CD14-positive monocyte (primary cell): ENCODE measurements around the gene B3GAT2. TPM values are rescaled to one million over a fixed set of nuclear protein-coding genes. Genes with fewer than 3 reads are reported as not detected.

Experiments used
- DNase-seq, 3 donors: peaks; one replicate each; pipeline ENCODE4 v3.0.0-alpha.2; 2011 to 2022
- H2AFZ ChIP-seq: 2 replicates; pipeline ENCODE4 v1.6.0; 2012; ENCODE audit warnings: mild to moderate bottlenecking, low read depth, low read length, inconsistent platforms; ENCODE audit not compliant: insufficient read depth, poor library complexity, severe bottlenecking
- H3K27ac ChIP-seq, 2 donors: 1 replicate in 1 of 2; 2 replicates in 1 of 2; pipeline ENCODE4 v1.5.1; 2012 to 2013; ENCODE audit warnings: low read length in 2 of 2, control low read depth in 1 of 2, inconsistent platforms in 1 of 2, low read depth in 1 of 2, mild to moderate bottlenecking in 1 of 2
- H3K27me3 ChIP-seq, 2 donors: one replicate each; pipeline versions ENCODE4 v1.6.0 to v1.6.1; 2011 to 2013; ENCODE audit warnings: low read length in 2 of 2; ENCODE audit not compliant: control insufficient read depth in 2 of 2, insufficient read depth in 2 of 2
- H3K36me3 ChIP-seq, 2 donors: replicated peaks in 1 of 2; 1 replicate in 1 of 2; 2 replicates in 1 of 2; pipeline versions ENCODE4 v1.5.1 to v1.6.1; 2012 to 2013; ENCODE audit warnings: low read length in 2 of 2, control low read depth in 1 of 2, inconsistent platforms in 1 of 2, mild to moderate bottlenecking in 1 of 2; ENCODE audit not compliant: insufficient read depth in 2 of 2, control insufficient read depth in 1 of 2
- H3K4me1 ChIP-seq, 2 donors: 1 replicate in 1 of 2; 2 replicates in 1 of 2; pipeline versions ENCODE4 v1.5.1 to v1.6.1; 2012 to 2013; ENCODE audit warnings: low read length in 2 of 2, control low read depth in 1 of 2, inconsistent platforms in 1 of 2, mild to moderate bottlenecking in 1 of 2, moderate library complexity in 1 of 2; ENCODE audit not compliant: insufficient read depth in 2 of 2, control insufficient read depth in 1 of 2
- H3K4me2 ChIP-seq: replicated peaks from 2 replicates; pipeline ENCODE3; 2012; ENCODE audit warnings: low read length, moderate library complexity, mild to moderate bottlenecking; ENCODE audit not compliant: poor library complexity, severe bottlenecking; ENCODE audit errors: extremely low read depth
- H3K4me3 ChIP-seq, 3 experiments: fragments of 200-600 bp in 1 of 3; sonication (generic) in 1 of 3; replicated peaks in 1 of 3; 1 replicate in 2 of 3; 2 replicates in 1 of 3; pipeline ENCODE4 v1.5.1; 2011 to 2013; ENCODE audit warnings: low read length in 3 of 3, mild to moderate bottlenecking in 3 of 3, control low read depth in 2 of 3, low read depth in 2 of 3, inconsistent platforms in 1 of 3, moderate library complexity in 1 of 3
- H3K79me2 ChIP-seq: 2 replicates; pipeline ENCODE4 v1.6.0; 2012; ENCODE audit warnings: mild to moderate bottlenecking, control low read depth, inconsistent platforms, low read length, moderate library complexity; ENCODE audit not compliant: insufficient read depth
- H3K9ac ChIP-seq: 2 replicates; pipeline ENCODE4 v1.6.0; 2017; ENCODE audit warnings: low read length, mild to moderate bottlenecking; ENCODE audit not compliant: insufficient read depth, poor library complexity, severe bottlenecking
- H3K9me3 ChIP-seq, 2 donors: replicated peaks in 1 of 2; 1 replicate in 1 of 2; 2 replicates in 1 of 2; pipeline versions ENCODE4 v1.5.1 to v1.6.1; 2012 to 2013; ENCODE audit warnings: low read length in 2 of 2, control low read depth in 1 of 2; ENCODE audit not compliant: control insufficient read depth in 1 of 2, insufficient read depth in 1 of 2
- H4K20me1 ChIP-seq: 2 replicates; pipeline ENCODE4 v1.6.0; 2012; ENCODE audit warnings: mild to moderate bottlenecking, low read length, control low read depth, moderate library complexity; ENCODE audit not compliant: insufficient read depth
- H3K27ac Mint-ChIP-seq, 7 donors: one replicate each; pipeline ENCODE4 v1.8.0; 2020; ENCODE audit warnings: mild to moderate bottlenecking in 7 of 7, mixed read lengths in 7 of 7, moderate library complexity in 6 of 7, inconsistent platforms in 2 of 7
- H3K27me3 Mint-ChIP-seq, 3 donors: one replicate each; pipeline ENCODE4 v1.8.0; 2021 to 2022; ENCODE audit warnings: low read depth in 3 of 3, mild to moderate bottlenecking in 3 of 3, mixed read lengths in 3 of 3, moderate library complexity in 3 of 3, inconsistent platforms in 1 of 3
- H3K36me3 Mint-ChIP-seq, 2 donors: one replicate each; pipeline ENCODE4 v1.8.0; 2020; ENCODE audit warnings: mixed read lengths in 2 of 2, inconsistent platforms in 1 of 2, mild to moderate bottlenecking in 1 of 2
- H3K4me1 Mint-ChIP-seq: one replicate; pipeline ENCODE4 v1.8.0; 2020; ENCODE audit warnings: mild to moderate bottlenecking, mixed read lengths
- H3K4me3 Mint-ChIP-seq, 2 donors: one replicate each; pipeline ENCODE4 v1.8.0; 2020; ENCODE audit warnings: mild to moderate bottlenecking in 2 of 2, mixed read lengths in 2 of 2, moderate library complexity in 1 of 2
- H3K9me3 Mint-ChIP-seq, 7 donors: one replicate each; pipeline ENCODE4 v1.8.0; 2020 to 2022; ENCODE audit warnings: mixed read lengths in 7 of 7, mild to moderate bottlenecking in 6 of 7, moderate library complexity in 6 of 7, inconsistent platforms in 2 of 7
- CTCF ChIP-seq: fragments of 200-600 bp; IDR thresholded peaks from one replicate; pipeline ENCODE4 v1.8.0; 2022; ENCODE audit warnings: antibody characterized with exemption, mild to moderate bottlenecking
- WGBS: methylation state at CpG from one replicate; pipeline ENCODE4 v1.1.5; 2013; ENCODE audit warnings: missing lambda C conversion rate; ENCODE audit not compliant: insufficient coverage; 5-methylcytosine and 5-hydroxymethylcytosine counted together
- intact Hi-C, 2 donors: fragments of 100-400 bp; cut with micrococcal nuclease; formaldehyde crosslinking; loops; one replicate each; pipeline versions ENCODE4 v1.15.0 to v1.15.1; 2023
- polyA plus RNA-seq, 3 donors: library from polyadenylated mRNA; depleted of rRNA in 1 of 3; unstranded in 2 of 3; stranded (reverse) in 1 of 3; fragments of 300-500 nt in 2 of 3; fragments of >200 nt in 1 of 3; fragmentation: Illumina TruSeq in 2 of 3; gene quantifications; 1 replicate in 2 of 3; 2 replicates in 1 of 3; pipeline ENCODE4 v1.2.3, GENCODE V29; 2012 to 2021

Gene B3GAT2
- polyA plus RNA-seq, 3 donors: 0.03 to 0.05 TPM; not detected in 1

DNA sequence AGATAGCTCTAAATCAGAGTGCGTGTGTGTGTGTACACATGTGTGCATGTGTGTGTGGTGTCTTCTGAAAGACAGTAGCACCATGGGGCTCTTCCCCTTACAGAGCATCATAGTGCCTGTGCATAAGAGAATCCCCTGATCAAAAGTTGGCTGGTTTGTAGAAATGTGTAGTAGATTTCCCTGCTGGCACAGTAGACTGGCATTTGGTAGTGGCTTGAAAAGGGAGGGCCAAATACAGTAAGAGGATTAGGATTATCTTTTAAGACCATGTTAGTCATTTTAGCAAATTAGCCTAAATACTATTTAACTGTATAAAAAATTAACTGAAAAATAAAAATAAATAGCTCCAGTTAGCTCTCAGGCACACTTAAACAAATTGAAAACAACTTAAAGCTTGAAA lies 112.6 kb downstream of the B3GAT2 start:
- H2AFZ ChIP-seq: no peak overlapping the region
- H3K9me3 Mint-ChIP-seq: peaks cover 0 to 3% (median 0%) of the 10 kb centered on the region in 7 donors
- no peaks in the 10 kb centered on the region for H3K79me2 ChIP-seq
- no peak overlapping the region for H3K27ac ChIP-seq
- no peak for TF ChIP-seq CTCF
- DNase-seq: no peak
- no peak overlapping the region for H3K9ac ChIP-seq
- no peak overlapping the region for H3K4me2 ChIP-seq
- H3K4me3 Mint-ChIP-seq: no peak overlapping the region
- no peaks in the 10 kb centered on the region for H4K20me1 ChIP-seq
- peaks cover 18 to 23% of the 10 kb centered on the region in 2 donors for H3K36me3 Mint-ChIP-seq
- intact Hi-C loops: no loop called here
- H3K9me3 ChIP-seq: no peaks in the 10 kb centered on the region
- H3K27me3 ChIP-seq: no peaks in the 10 kb centered on the region
- no CpG with 5 or more reads among the region's 1 CpG for WGBS
- peaks cover 0 to 21% of the 10 kb centered on the region in 2 donors for H3K36me3 ChIP-seq
- H3K4me1 ChIP-seq: no peaks in the 10 kb centered on the region
- H3K27me3 Mint-ChIP-seq: peaks cover 0 to 2% (median 0%) of the 10 kb centered on the region in 3 donors
- no peak overlapping the region for H3K4me3 ChIP-seq
- no peaks in the 10 kb centered on the region for H3K4me1 Mint-ChIP-seq
- no peak overlapping the region for H3K27ac Mint-ChIP-seq

DNA sequence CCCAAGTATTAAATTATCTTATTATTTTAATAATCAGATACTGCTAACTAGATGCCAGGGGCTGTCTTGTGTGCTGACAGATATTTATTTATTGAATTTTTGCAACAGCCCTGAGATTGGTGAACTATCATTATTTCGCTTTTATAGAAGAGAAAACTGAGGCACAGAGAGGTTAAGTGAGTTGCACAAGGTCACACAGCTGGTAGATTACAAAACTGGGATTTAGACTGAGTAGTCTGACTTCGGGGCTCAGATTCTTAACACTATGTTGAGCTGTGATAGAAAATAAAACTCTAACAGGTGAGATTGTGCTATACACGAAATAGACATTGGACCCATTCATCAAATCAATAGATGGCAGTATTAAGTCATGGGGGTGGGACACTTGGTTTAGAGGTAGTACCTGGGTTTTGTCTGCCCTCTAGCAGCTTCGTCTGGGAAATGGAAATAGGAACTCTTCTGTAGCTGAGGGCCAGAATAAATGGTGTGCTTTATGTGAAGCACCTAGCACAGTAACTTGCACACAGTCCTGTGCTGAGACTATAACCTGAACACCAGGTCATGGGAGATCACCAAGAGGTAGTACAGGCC lies 113.4 kb downstream of the B3GAT2 start:
- peaks cover 0 to 3% (median 0%) of the 10 kb centered on the region in 7 donors for H3K9me3 Mint-ChIP-seq
- WGBS: 89% methylated on average over 1 of the region's 4 CpGs
- no peaks in the 10 kb centered on the region for H4K20me1 ChIP-seq
- H3K9ac ChIP-seq: no peak overlapping the region
- H3K36me3 ChIP-seq: peaks cover 0 to 30% of the 10 kb centered on the region in 2 donors
- H3K4me1 Mint-ChIP-seq: no peaks in the 10 kb centered on the region
- no peak for DNase-seq
- no peak overlapping the region for H3K27ac Mint-ChIP-seq
- H3K4me1 ChIP-seq: no peaks in the 10 kb centered on the region
- H3K4me2 ChIP-seq: no peak overlapping the region
- H3K27me3 Mint-ChIP-seq: peaks cover 0 to 2% (median 2%) of the 10 kb centered on the region in 3 donors
- H3K4me3 Mint-ChIP-seq: no peak overlapping the region
- no peak overlapping the region for H3K27ac ChIP-seq
- H2AFZ ChIP-seq: no peak overlapping the region
- H3K79me2 ChIP-seq: no peaks in the 10 kb centered on the region
- H3K27me3 ChIP-seq: no peaks in the 10 kb centered on the region
- intact Hi-C loops: no loop called here
- TF ChIP-seq CTCF: no peak
- H3K36me3 Mint-ChIP-seq: peaks cover 16 to 24% of the 10 kb centered on the region in 2 donors
- no peaks in the 10 kb centered on the region for H3K9me3 ChIP-seq
- H3K4me3 ChIP-seq: no peak overlapping the region
